Endothelial cell (in vitro differentiated cells): ENCODE results near the gene MTF2. TPM values are rescaled to one million over a fixed set of nuclear protein-coding genes. Genes with fewer than 3 reads are reported as not detected.

Experiments
- DNase-seq: peaks from one replicate; pipeline ENCODE4 v3.0.0; 2021; ENCODE audit warnings: low spot score
- H3K27ac Mint-ChIP-seq: one replicate; pipeline ENCODE4 v1.8.0; 2021; ENCODE audit warnings: mixed read lengths, inconsistent platforms; ENCODE audit not compliant: unreplicated experiment
- H3K27me3 Mint-ChIP-seq: one replicate; pipeline ENCODE4 v1.8.0; 2021; ENCODE audit warnings: mild to moderate bottlenecking, moderate library complexity, mixed read lengths, inconsistent platforms; ENCODE audit not compliant: unreplicated experiment
- H3K36me3 Mint-ChIP-seq: one replicate; pipeline ENCODE4 v1.8.0; 2021; ENCODE audit warnings: mild to moderate bottlenecking, low read depth, mixed read lengths, inconsistent platforms; ENCODE audit not compliant: unreplicated experiment
- H3K4me1 Mint-ChIP-seq: one replicate; pipeline ENCODE4 v1.8.0; 2021; ENCODE audit warnings: mild to moderate bottlenecking, mixed read lengths, inconsistent platforms; ENCODE audit not compliant: unreplicated experiment
- H3K4me3 Mint-ChIP-seq: one replicate; pipeline ENCODE4 v1.8.0; 2021; ENCODE audit warnings: mild to moderate bottlenecking, mixed read lengths, inconsistent platforms; ENCODE audit not compliant: unreplicated experiment
- H3K9me3 Mint-ChIP-seq: one replicate; pipeline ENCODE4 v1.8.0; 2021; ENCODE audit warnings: mixed read lengths, inconsistent platforms; ENCODE audit not compliant: unreplicated experiment
- total RNA-seq: library from RNA; stranded (reverse); fragmentation: NEBNext Ultra II Directional; extraction: Animal tissue kit (Norgen Biotek cat#: 25700); gene quantifications from one replicate; pipeline ENCODE4 v1.2.1, GENCODE V29; 2021; ENCODE audit not compliant: unreplicated experiment
- TF ChIP-seq, protein P1 (sequence below): fragments of 200-600 bp; sonication (generic); IDR thresholded peaks from one replicate; pipeline ENCODE4 v1.5.0; 2021; ENCODE audit warnings: antibody characterized with exemption; ENCODE audit not compliant: unreplicated experiment

MTF2 gene
- total RNA-seq, 1 donor from 2014 or later: 73.5 TPM

GRCh38 chr1:93143769-93144168, 64.7 kb downstream of the MTF2 start:
- Mint-ChIP-seq H3K4me1 (no peaks in the 10 kb centered on the region), H3K27me3 (peaks cover 1% of the 10 kb centered on the region), H3K36me3 (peaks cover 5% of the 10 kb centered on the region), H3K9me3 (no peaks in the 10 kb centered on the region), H3K4me3 (no peak overlapping the region), H3K27ac (no peak overlapping the region)
- TF ChIP-seq, protein P1, sequence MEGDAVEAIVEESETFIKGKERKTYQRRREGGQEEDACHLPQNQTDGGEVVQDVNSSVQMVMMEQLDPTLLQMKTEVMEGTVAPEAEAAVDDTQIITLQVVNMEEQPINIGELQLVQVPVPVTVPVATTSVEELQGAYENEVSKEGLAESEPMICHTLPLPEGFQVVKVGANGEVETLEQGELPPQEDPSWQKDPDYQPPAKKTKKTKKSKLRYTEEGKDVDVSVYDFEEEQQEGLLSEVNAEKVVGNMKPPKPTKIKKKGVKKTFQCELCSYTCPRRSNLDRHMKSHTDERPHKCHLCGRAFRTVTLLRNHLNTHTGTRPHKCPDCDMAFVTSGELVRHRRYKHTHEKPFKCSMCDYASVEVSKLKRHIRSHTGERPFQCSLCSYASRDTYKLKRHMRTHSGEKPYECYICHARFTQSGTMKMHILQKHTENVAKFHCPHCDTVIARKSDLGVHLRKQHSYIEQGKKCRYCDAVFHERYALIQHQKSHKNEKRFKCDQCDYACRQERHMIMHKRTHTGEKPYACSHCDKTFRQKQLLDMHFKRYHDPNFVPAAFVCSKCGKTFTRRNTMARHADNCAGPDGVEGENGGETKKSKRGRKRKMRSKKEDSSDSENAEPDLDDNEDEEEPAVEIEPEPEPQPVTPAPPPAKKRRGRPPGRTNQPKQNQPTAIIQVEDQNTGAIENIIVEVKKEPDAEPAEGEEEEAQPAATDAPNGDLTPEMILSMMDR: no peak
- DNase-seq: no peak

- Mint-ChIP-seq H3K4me3 (no peak overlapping the region), H3K27ac (no peak overlapping the region), H3K4me1 (no peaks in the 10 kb centered on the region), H3K27me3 (peaks cover 1% of the 10 kb centered on the region), H3K9me3 (no peaks in the 10 kb centered on the region), H3K36me3 (peaks cover 9% of the 10 kb centered on the region)
- TF ChIP-seq, protein P1: no peak
- no peak for DNase-seq
Observed at GRCh38 chr1:93148001-93148400, 68.9 kb downstream of the MTF2 start.

GRCh38 chr1:93150729-93151128, 71.6 kb downstream of the MTF2 start:
- Mint-ChIP-seq H3K4me1 (no peaks in the 10 kb centered on the region), H3K9me3 (no peaks in the 10 kb centered on the region), H3K36me3 (peaks cover 9% of the 10 kb centered on the region), H3K27me3 (peaks cover 1% of the 10 kb centered on the region), H3K27ac (no peak overlapping the region), H3K4me3 (no peak overlapping the region)
- TF ChIP-seq, protein P1: no peak
- DNase-seq: no peak

DNA sequence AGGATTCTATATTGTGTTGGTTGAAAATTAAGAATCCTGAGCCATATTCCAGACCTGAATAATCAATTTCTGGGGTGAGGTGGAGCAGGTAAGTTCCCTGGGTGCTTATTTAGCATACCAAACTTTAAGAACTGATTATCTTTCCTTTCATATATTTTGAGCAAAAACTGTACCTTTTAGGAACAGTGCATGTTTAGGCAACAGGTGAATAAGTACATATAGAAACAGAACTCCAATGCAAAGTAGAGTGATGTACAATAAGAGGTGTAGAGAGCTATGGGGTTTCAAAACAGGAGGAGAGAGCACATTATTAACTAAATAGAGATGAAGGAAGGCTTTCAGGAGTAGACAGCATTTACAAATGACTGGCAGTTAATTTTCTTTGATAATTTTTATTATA, 72.4 kb downstream of the MTF2 start:
- DNase-seq: no peak
- no peak overlapping the region for H3K27ac Mint-ChIP-seq
- H3K4me3 Mint-ChIP-seq: no peak overlapping the region
- H3K4me1 Mint-ChIP-seq: no peaks in the 10 kb centered on the region
- H3K27me3 Mint-ChIP-seq: peaks cover 1% of the 10 kb centered on the region
- no peaks in the 10 kb centered on the region for H3K9me3 Mint-ChIP-seq
- TF ChIP-seq, protein P1: no peak
- H3K36me3 Mint-ChIP-seq: peaks cover 9% of the 10 kb centered on the region

- Mint-ChIP-seq H3K9me3 (no peaks in the 10 kb centered on the region), H3K36me3 (peaks cover 8% of the 10 kb centered on the region), H3K27ac (no peak overlapping the region), H3K4me3 (no peak overlapping the region), H3K27me3 (peaks cover 1% of the 10 kb centered on the region), H3K4me1 (no peaks in the 10 kb centered on the region)
- TF ChIP-seq, protein P1: no peak
- DNase-seq: no peak
Observed at GRCh38 chr1:93152835-93153234, 73.8 kb downstream of the MTF2 start.
